Esophagus (tissue), 2 donors: ENCODE data around the gene UGT1A7. TPM values are rescaled to one million over a fixed set of nuclear protein-coding genes. Genes with fewer than 3 reads are reported as not detected.

Source experiments
- H3K27ac ChIP-seq, 2 donors: one replicate each; pipeline ENCODE4 v1.5.1; 2013; ENCODE audit warnings: low read depth in 2 of 2, mild to moderate bottlenecking in 2 of 2, inconsistent platforms in 1 of 2, low read length in 1 of 2, moderate library complexity in 1 of 2
- H3K27me3 ChIP-seq, 2 donors: one replicate each; pipeline ENCODE4 v1.6.1; 2013; ENCODE audit warnings: low read length in 2 of 2, control low read depth in 1 of 2, mild to moderate bottlenecking in 1 of 2; ENCODE audit not compliant: insufficient read depth in 2 of 2, control insufficient read depth in 1 of 2
- H3K36me3 ChIP-seq, 2 donors: one replicate each; pipeline ENCODE4 v1.6.1; 2013; ENCODE audit warnings: low read length in 1 of 2; ENCODE audit not compliant: control insufficient read depth in 2 of 2, insufficient read depth in 2 of 2
- H3K4me1 ChIP-seq, 2 donors: one replicate each; pipeline ENCODE4 v1.6.1; 2013; ENCODE audit warnings: low read length in 1 of 2; ENCODE audit not compliant: control insufficient read depth in 2 of 2, insufficient read depth in 2 of 2
- H3K4me3 ChIP-seq, 2 donors: one replicate each; pipeline ENCODE4 v1.5.1; 2013; ENCODE audit warnings: low read length in 2 of 2, mild to moderate bottlenecking in 2 of 2, low read depth in 1 of 2, moderate library complexity in 1 of 2
- H3K9me3 ChIP-seq, 2 donors: one replicate each; pipeline ENCODE4 v1.6.1; 2013; ENCODE audit warnings: mild to moderate bottlenecking in 2 of 2, low read depth in 1 of 2, low read length in 1 of 2, moderate library complexity in 1 of 2; ENCODE audit not compliant: control insufficient read depth in 2 of 2, insufficient read depth in 1 of 2
- WGBS, 2 donors: extraction: QIAGEN DNeasy Blood & Tissue Kit; methylation state at CpG; one replicate each; pipeline ENCODE4 v1.1.7; 2013; 5-methylcytosine and 5-hydroxymethylcytosine counted together
- polyA plus RNA-seq, 2 donors: library from polyadenylated mRNA; stranded (reverse); fragments of 200-250 nt; gene quantifications; one replicate each; pipeline ENCODE4 v1.2.3, GENCODE V29; 2013
- donor health status: healthy with polysubstance abuse.
- donor health status: Bipolar disorder and iron deficiency.

The UGT1A7 gene
- polyA plus RNA-seq, 2 donors = 28.8 to 54.2 TPM

- Histone ChIP-seq H3K4me1 (no peaks in the 10 kb centered on the region), H3K27me3 (no peaks in the 10 kb centered on the region), H3K4me3 (no peak overlapping the region), H3K9me3 (no peaks in the 10 kb centered on the region), H3K27ac (no peak overlapping the region), H3K36me3 (peaks cover 0 to 5% of the 10 kb centered on the region in 2 donors)
- WGBS, 2 donors = 73 to 77% methylated on average over 4 of the region's 4 CpGs
These were observed 84.7 kb downstream of the UGT1A7 start for GRCh38 chr2:233766416-233766815.

- 75 to 87% methylated on average over 4 of the region's 4 CpGs for WGBS, 2 donors
- no peak overlapping the region for H3K27ac ChIP-seq
- peaks cover 0 to 9% of the 10 kb centered on the region in 2 donors for H3K36me3 ChIP-seq
- no peaks in the 10 kb centered on the region for H3K27me3 ChIP-seq
- no peaks in the 10 kb centered on the region for H3K4me1 ChIP-seq
- no peak overlapping the region for H3K4me3 ChIP-seq
- no peaks in the 10 kb centered on the region for H3K9me3 ChIP-seq
These were observed 86.4 kb downstream of the UGT1A7 start for GRCh38 chr2:233768076-233768475.

- Histone ChIP-seq H3K36me3 (peaks cover 0 to 9% of the 10 kb centered on the region in 2 donors), H3K27me3 (no peaks in the 10 kb centered on the region), H3K4me1 (no peaks in the 10 kb centered on the region), H3K9me3 (no peaks in the 10 kb centered on the region), H3K27ac (no peak overlapping the region), H3K4me3 (no peak overlapping the region)
- WGBS, 2 donors = 89 to 92% methylated on average over 9 of the region's 9 CpGs
These were observed 87.6 kb downstream of the UGT1A7 start for GRCh38 chr2:233769260-233769659.

- no peaks in the 10 kb centered on the region for H3K4me1 ChIP-seq
- 88 to 92% methylated on average over 16 of the region's 16 CpGs for WGBS, 2 donors
- H3K9me3 ChIP-seq = peaks cover 4 to 8% of the 10 kb centered on the region in 2 donors
- H3K36me3 ChIP-seq = peaks cover 0 to 9% of the 10 kb centered on the region in 2 donors
- no peak overlapping the region for H3K27ac ChIP-seq
- no peaks in the 10 kb centered on the region for H3K27me3 ChIP-seq
- H3K4me3 ChIP-seq = no peak overlapping the region
These were observed 90.5 kb downstream of the UGT1A7 start for GRCh38 chr2:233772153-233772552.

- H3K27me3 ChIP-seq = no peaks in the 10 kb centered on the region
- no peaks in the 10 kb centered on the region for H3K4me1 ChIP-seq
- 70 to 71% methylated on average over 5 of the region's 5 CpGs for WGBS, 2 donors
- H3K4me3 ChIP-seq = no peak overlapping the region
- peaks cover 4 to 8% of the 10 kb centered on the region in 2 donors for H3K9me3 ChIP-seq
- no peak overlapping the region for H3K27ac ChIP-seq
- H3K36me3 ChIP-seq = peaks cover 0 to 9% of the 10 kb centered on the region in 2 donors
These were observed 90.9 kb downstream of the UGT1A7 start for GRCh38 chr2:233772583-233772982.

- no peaks in the 10 kb centered on the region for H3K27me3 ChIP-seq
- no peaks in the 10 kb centered on the region for H3K4me1 ChIP-seq
- peaks cover 0 to 7% of the 10 kb centered on the region in 2 donors for H3K36me3 ChIP-seq
- no peak overlapping the region for H3K27ac ChIP-seq
- WGBS, 2 donors = 88 to 92% methylated on average over 5 of the region's 5 CpGs
- peaks cover 4 to 8% of the 10 kb centered on the region in 2 donors for H3K9me3 ChIP-seq
- H3K4me3 ChIP-seq = no peak overlapping the region
These were observed 92.2 kb downstream of the UGT1A7 start for GRCh38 chr2:233773854-233774253.

GRCh38 chr2:233775414-233775813, 93.7 kb downstream of the UGT1A7 start:
- 89 to 91% methylated on average over 6 of the region's 6 CpGs for WGBS, 2 donors
- Histone ChIP-seq H3K36me3 (peaks cover 0 to 4% of the 10 kb centered on the region in 2 donors), H3K9me3 (peaks cover 4 to 8% of the 10 kb centered on the region in 2 donors), H3K4me1 (no peaks in the 10 kb centered on the region), H3K27me3 (no peaks in the 10 kb centered on the region), H3K27ac (no peak overlapping the region), H3K4me3 (no peak overlapping the region)

- no peaks in the 10 kb centered on the region for H3K4me1 ChIP-seq
- no peak within 1 kb of the TSS for H3K4me3 ChIP-seq
- WGBS, 2 donors = 81 to 96% methylated on average over 2 of the region's 2 CpGs
These were observed 96.3 kb downstream of the UGT1A7 start, which contains the start of gene MROH2A for GRCh38 chr2:233778030-233778429. TSS of gene MROH2A (plus strand) at chr2:233778330. CDS start at chr2:233779359, 1,029 bp downstream.

GRCh38 chr2:233779722-233780121, 98.0 kb downstream of the UGT1A7 start:
- H3K27ac ChIP-seq = no peak overlapping the region
- H3K27me3 ChIP-seq = no peaks in the 10 kb centered on the region
- H3K4me1 ChIP-seq = no peaks in the 10 kb centered on the region
- 85 to 89% methylated on average over 4 of the region's 4 CpGs for WGBS, 2 donors
- H3K36me3 ChIP-seq = no peaks in the 10 kb centered on the region
- H3K9me3 ChIP-seq = peaks cover 4 to 8% of the 10 kb centered on the region in 2 donors
- H3K4me3 ChIP-seq = no peak overlapping the region

More at GRCh38 chr2:233778030-233778429, 96.3 kb downstream of the UGT1A7 start, which contains the start of gene MROH2A:
- Histone ChIP-seq H3K9me3 (peaks cover 4 to 8% of the 10 kb centered on the region in 2 donors), H3K27me3 (no peaks in the 10 kb centered on the region), H3K36me3 (no peaks in the 10 kb centered on the region), H3K27ac (no peak within 1 kb of the TSS)

- Histone ChIP-seq H3K4me1 (no peaks in the 10 kb centered on the region), H3K9me3 (peaks cover 4% of the 10 kb centered on the region in 2 donors), H3K36me3 (no peaks in the 10 kb centered on the region), H3K27ac (no peak overlapping the region), H3K27me3 (no peaks in the 10 kb centered on the region), H3K4me3 (no peak overlapping the region)
- WGBS, 2 donors = 91% methylated on average over 4 of the region's 4 CpGs
These were observed 99.1 kb downstream of the UGT1A7 start for GRCh38 chr2:233780771-233781170.
